Measurements from ENCODE around the gene TP53BP2. TPM values are rescaled to one million over a fixed set of nuclear protein-coding genes. Genes with fewer than 3 reads are reported as not detected.
A peak's percentile ranks its signal among the peaks of the same experiment; 100 is the strongest.

The TP53BP2 gene
- total RNA-seq, 1 donor from 2014 or later, result 162 TPM

DNA sequence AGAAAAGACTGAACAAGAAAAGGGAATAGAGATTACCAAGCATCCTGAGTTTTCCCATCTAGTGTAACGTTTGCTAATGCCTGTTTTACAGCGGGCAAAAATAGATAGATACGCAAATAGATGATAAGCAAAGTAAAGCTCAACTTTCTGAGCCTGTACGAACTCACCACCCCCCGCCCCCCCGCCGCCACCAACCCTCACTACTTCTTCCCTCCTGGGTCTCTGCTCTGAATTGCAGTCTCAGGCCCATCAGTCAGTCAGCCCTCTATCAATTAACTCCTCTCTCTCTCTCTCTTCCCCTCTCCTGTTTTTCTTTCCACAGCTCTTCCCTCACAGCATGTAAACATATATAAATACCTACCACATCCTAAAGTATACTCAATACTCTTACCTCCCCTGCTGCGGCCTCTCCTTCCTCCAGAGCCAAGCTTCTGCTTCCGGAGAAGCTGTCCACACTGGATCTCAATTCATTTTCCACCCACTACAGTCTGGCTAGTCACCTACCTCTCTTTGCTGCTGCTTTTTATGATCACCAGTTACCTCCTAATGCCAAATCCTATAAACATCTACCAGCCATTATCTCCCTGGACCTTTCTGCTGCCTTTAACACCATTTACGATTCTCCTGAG, 68.8 kb downstream of the TP53BP2 start:
- intact Hi-C loops (cut with DNase I), result no loop called here
- Histone ChIP-seq H3K4me3 (no peak overlapping the region), H3K27me3 (no peaks in the 10 kb centered on the region), H3K9me3 (no peaks in the 10 kb centered on the region), H3K4me1 (peaks cover 8 to 29% of the 10 kb centered on the region in 2 donors), H3K36me3 (peaks cover 58 to 73% of the 10 kb centered on the region in 2 donors), H3K27ac (peak overlapping the region; percentile 47 to 75)
- TF ChIP-seq, protein P1, sequence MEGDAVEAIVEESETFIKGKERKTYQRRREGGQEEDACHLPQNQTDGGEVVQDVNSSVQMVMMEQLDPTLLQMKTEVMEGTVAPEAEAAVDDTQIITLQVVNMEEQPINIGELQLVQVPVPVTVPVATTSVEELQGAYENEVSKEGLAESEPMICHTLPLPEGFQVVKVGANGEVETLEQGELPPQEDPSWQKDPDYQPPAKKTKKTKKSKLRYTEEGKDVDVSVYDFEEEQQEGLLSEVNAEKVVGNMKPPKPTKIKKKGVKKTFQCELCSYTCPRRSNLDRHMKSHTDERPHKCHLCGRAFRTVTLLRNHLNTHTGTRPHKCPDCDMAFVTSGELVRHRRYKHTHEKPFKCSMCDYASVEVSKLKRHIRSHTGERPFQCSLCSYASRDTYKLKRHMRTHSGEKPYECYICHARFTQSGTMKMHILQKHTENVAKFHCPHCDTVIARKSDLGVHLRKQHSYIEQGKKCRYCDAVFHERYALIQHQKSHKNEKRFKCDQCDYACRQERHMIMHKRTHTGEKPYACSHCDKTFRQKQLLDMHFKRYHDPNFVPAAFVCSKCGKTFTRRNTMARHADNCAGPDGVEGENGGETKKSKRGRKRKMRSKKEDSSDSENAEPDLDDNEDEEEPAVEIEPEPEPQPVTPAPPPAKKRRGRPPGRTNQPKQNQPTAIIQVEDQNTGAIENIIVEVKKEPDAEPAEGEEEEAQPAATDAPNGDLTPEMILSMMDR (IDR thresholded peaks at IDR 0.05), result no peak
- DNase-seq (ENCODE audit: low spot score in 2 of 2), result peak in 1 of 2 donors; percentile 37

DNA sequence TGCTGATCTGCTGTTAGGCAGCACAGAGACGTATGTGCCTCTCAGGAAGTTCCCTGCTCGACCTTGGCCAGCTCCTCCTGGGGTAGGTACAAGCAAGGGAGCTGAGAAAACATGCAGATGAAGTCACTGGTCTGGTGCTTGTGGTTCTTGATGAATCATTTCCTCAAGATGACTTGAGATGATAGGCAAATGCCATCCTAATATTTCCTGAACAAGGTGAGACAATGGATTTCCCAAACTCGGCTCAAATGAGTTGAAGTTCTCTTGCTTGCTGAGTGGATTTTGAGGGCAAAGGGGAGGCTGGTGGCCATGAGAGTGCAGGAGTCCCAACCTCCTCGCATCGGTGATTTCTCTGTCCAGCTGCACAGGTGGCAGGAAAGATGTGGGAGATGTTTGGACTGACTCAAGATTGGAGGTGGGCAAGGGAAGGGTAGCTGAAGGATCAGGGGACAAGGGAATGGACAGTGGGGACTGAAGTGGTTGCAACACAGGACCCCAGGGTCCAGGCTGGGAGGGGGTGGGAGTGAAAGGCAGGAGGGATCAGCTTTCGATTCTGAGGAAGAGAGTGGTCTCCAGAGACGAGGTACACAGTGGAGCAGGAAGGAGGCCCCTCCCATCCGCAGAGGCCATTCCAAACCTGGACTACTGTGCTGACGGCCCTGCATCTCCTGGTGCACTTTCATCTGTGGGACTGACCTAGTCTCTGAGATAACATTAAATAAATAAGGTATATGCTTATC, 69.5 kb downstream of the TP53BP2 start:
- intact Hi-C loops (cut with DNase I), result no loop called here
- no peaks in the 10 kb centered on the region for H3K27me3 ChIP-seq
- peak overlapping the region; percentile 47 to 75 for H3K27ac ChIP-seq
- TF ChIP-seq, protein P1 (IDR thresholded peaks at IDR 0.05), result no peak
- H3K4me1 ChIP-seq, result peaks cover 8 to 35% of the 10 kb centered on the region in 2 donors
- H3K36me3 ChIP-seq, result peaks cover 58 to 73% of the 10 kb centered on the region in 2 donors
- no peak overlapping the region for H3K4me3 ChIP-seq
- peak in 1 of 2 donors; percentile 66 for DNase-seq (ENCODE audit: low spot score in 2 of 2)
- H3K9me3 ChIP-seq, result no peaks in the 10 kb centered on the region

DNA sequence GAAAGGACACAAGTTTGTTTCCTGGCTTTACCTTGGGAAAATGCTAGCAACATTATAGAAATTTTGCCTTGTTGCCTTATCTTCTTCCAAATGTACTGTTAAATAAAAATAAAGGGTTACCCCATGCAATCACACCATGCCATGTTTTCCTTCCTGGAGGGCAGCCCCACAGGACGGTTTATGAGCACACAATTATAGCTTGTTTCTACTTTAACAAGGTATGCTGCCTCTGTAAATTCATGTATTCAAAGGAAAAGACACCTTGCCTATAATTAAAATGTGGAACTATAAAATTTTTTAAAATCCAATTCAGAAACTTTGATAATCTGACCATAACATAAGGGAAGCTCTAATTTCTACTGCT, 70.1 kb downstream of the TP53BP2 start:
- Histone ChIP-seq H3K4me1 (peaks cover 8 to 38% of the 10 kb centered on the region in 2 donors), H3K27ac (peak overlapping the region; percentile 47 to 75), H3K9me3 (no peaks in the 10 kb centered on the region), H3K4me3 (no peak overlapping the region), H3K27me3 (no peaks in the 10 kb centered on the region), H3K36me3 (peaks cover 62 to 73% of the 10 kb centered on the region in 2 donors)
- intact Hi-C loops (cut with DNase I), result no loop called here
- TF ChIP-seq, protein P1 (IDR thresholded peaks at IDR 0.05), result no peak
- DNase-seq (ENCODE audit: low spot score in 2 of 2), result no peak

DNA sequence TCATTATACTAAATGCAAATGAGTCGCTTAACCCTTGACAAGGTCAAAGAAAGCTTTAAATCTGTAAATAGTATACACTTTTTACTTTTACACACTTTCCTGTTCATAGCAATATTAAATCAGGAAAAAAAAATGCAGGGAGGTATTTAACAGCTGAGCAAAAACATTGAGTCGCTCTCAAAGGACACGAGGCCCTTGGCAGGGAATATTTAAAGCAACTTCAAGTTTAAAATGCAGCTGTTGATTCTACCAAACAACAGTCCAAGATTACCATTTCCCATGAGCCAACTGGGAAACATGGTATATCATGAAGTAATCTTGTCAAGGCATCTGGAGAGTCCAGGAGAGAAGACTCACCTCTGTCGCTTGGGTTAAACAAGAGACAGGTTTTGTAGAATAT, 70.7 kb downstream of the TP53BP2 start:
- Histone ChIP-seq H3K36me3 (peaks cover 63 to 73% of the 10 kb centered on the region in 2 donors), H3K4me1 (peaks cover 8 to 38% of the 10 kb centered on the region in 2 donors), H3K27me3 (no peaks in the 10 kb centered on the region), H3K27ac (peak overlapping the region; percentile 47 to 75), H3K4me3 (no peak overlapping the region), H3K9me3 (no peaks in the 10 kb centered on the region)
- peak in 1 of 2 donors; percentile 75 for DNase-seq (ENCODE audit: low spot score in 2 of 2)
- intact Hi-C loops (cut with DNase I), result no loop called here
- TF ChIP-seq, protein P1 (IDR thresholded peaks at IDR 0.05), result no peak

DNA sequence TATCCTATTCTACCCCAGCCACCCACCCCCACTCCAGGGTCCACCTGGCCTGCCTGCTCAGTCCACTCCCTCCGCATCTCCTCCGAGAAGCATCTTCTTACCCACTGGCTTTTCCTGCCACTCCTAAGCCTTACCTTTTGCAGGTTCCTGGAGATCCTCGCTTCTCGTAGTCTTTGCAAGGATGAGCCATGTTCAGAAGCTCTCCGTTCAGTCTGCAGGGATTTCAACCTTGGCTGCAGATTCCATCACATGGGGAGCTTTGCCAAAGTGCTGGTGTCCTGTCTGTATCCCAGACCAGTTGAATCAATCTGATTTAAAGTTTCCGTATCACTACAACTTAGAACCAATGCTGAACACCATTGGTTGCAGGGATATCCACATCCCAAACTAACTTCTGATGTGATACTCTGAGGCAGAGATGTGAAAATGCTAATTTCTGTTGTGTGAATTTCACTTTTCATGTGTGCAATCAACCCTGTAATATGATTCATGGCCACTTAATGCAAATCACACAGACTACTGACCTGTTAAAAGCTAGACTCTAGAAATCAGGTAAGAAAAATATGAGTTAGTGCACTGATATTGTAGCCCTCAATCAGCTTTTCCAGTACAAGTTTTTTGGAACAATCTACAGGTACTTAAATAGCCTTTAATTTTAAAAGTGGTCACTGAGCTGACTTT, 71.5 kb downstream of the TP53BP2 start:
- Histone ChIP-seq H3K4me1 (peaks cover 8 to 38% of the 10 kb centered on the region in 2 donors), H3K9me3 (no peaks in the 10 kb centered on the region), H3K4me3 (no peak overlapping the region), H3K27ac (peak overlapping the region; percentile 47 to 75), H3K36me3 (peaks cover 70 to 73% of the 10 kb centered on the region in 2 donors), H3K27me3 (no peaks in the 10 kb centered on the region)
- peak in 1 of 2 donors; percentile 37 for DNase-seq (ENCODE audit: low spot score in 2 of 2)
- intact Hi-C loops (cut with DNase I), result no loop called here
- TF ChIP-seq, protein P1 (IDR thresholded peaks at IDR 0.05), result no peak
